AG09319 (cell line): ENCODE measurements around the gene MRPS35.
A peak's percentile ranks its signal among the peaks of the same experiment; 100 is the strongest.
"Not testable (repeated sequence)": the region's sequence is repeated elsewhere in the genome, so short reads cannot be mapped to it uniquely, and the experiment has no call there.

Experiments used
- DNase-seq: peaks from one replicate; pipeline ENCODE4 v3.0.0-alpha.2; 2010; ENCODE audit warnings: low read depth; ENCODE audit errors: extremely low read depth
- TF ChIP-seq, protein P1 (sequence below): IDR thresholded peaks from 2 replicates; pipeline ENCODE4 v1.5.1; 2011; ENCODE audit warnings: low read depth, mild to moderate bottlenecking, inconsistent platforms, low read length, moderate library complexity

MRPS35 gene

GRCh38 chr12:27733052-27733656 is 22.5 kb downstream of the MRPS35 start:
- no peak for DNase-seq
- TF ChIP-seq, protein P1, sequence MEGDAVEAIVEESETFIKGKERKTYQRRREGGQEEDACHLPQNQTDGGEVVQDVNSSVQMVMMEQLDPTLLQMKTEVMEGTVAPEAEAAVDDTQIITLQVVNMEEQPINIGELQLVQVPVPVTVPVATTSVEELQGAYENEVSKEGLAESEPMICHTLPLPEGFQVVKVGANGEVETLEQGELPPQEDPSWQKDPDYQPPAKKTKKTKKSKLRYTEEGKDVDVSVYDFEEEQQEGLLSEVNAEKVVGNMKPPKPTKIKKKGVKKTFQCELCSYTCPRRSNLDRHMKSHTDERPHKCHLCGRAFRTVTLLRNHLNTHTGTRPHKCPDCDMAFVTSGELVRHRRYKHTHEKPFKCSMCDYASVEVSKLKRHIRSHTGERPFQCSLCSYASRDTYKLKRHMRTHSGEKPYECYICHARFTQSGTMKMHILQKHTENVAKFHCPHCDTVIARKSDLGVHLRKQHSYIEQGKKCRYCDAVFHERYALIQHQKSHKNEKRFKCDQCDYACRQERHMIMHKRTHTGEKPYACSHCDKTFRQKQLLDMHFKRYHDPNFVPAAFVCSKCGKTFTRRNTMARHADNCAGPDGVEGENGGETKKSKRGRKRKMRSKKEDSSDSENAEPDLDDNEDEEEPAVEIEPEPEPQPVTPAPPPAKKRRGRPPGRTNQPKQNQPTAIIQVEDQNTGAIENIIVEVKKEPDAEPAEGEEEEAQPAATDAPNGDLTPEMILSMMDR: peak; percentile 86

- no peak for DNase-seq
- TF ChIP-seq, protein P1: no peak
These were observed 23.2 kb downstream of the MRPS35 start for GRCh38 chr12:27733791-27734190.

GRCh38 chr12:27734321-27734720 is 23.7 kb downstream of the MRPS35 start:
- DNase-seq: not testable (repeated sequence)

DNA sequence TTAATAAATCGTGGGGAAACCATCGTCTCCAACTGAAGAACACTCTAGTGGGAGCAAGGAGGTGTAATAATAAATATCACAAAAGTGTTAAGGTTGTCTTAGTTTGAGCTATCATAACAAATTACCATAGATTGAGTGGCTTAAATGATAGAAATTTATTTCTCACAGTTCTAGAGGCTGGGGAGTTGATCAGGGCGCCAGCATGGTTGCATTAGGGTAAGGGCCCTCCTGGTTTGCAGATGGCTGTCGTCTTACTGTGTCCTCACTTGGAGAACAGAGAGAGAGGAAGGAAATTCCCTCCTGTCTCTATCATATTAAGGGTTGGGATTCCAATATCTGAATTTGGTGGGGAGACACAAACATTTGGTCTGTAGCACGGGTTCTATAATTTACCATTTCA is 33.0 kb downstream of the MRPS35 start:
- no peak for DNase-seq
- TF ChIP-seq, protein P1: no peak

- DNase-seq: not testable (repeated sequence)
These were observed 35.1 kb downstream of the MRPS35 start for GRCh38 chr12:27745734-27746133.

DNA sequence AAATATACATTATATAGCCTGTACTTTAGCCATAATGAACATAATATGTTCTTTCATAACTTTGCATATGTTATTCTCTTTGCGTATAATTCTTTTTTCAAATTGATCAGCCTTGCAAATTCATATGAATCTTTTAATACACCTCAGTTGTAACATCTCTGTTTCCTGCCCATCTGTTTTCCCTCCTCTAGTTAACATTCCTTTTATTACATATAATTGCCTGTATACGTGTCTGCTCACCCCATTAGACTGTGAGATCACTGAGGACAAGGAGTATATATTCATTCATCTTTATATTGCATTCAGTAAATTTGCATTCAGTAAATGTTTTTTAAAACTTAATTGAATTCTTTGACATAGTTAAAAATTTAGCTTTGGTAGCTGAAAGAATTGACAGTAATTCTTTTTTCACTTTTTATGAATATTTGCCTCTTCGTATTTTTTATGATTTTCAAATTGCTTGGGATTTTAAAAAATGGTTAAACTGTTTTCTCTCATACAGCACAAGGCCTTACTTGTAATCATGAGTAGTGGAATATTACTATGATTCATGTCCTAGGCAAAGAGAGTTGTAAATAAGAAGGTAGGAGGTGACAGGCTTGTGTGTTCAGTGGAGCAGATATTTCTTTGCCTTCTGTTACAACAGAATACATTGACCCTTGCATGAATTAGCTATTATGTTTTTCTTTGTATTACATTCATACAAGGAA is 36.6 kb downstream of the MRPS35 start:
- no peak for DNase-seq
- TF ChIP-seq, protein P1: no peak

DNA sequence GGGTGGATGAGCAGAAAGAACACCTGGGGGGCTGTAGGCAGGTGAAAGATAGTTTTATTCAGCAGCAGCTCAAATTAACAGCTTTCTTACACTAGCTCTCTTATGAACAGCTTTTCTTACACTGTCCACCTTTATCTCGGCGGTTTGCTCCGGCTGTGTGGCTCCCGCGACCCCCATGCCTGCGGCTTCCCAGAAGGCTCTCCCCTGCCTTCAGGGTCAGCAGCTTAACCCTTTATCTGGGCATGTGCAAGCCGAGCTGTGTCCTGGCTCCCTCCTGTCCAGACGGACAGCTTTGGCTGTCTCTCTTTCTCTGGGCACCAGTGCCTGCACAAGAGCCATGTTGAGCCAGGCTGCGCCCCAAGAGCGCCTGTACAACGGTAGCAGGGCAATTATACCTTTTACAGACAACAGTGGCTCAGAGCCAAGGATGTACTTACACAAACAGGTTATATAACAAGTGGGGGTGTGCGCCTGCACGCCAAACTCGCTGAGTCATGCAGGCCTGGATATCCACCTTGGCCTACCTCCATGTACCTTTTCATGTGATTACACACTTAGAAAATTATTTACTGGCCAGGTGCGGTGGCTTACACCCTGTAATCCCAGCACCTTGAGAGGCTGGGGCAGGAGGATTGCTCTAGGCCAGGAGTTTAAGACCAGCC is 40.9 kb downstream of the MRPS35 start:
- TF ChIP-seq, protein P1: no peak
- DNase-seq: no peak

- no peak for DNase-seq
- TF ChIP-seq, protein P1: no peak
These were observed 44.2 kb downstream of the MRPS35 start for GRCh38 chr12:27754795-27755194.
